Stomach (tissue), 4 donors: Measurements from ENCODE around the gene TSC1.

Source experiments
- POLR2AphosphoS5 ChIP-seq, 3 donors: sonication (generic); formaldehyde crosslinking; IDR thresholded peaks; one replicate each; pipeline ENCODE4 v1.6.1; 2016; ENCODE audit warnings: antibody characterized with exemption in 3 of 3
- TF ChIP-seq, protein P1 (sequence below), 7 experiments: fragments of 450-650 bp in 4 of 7; fragments of 200-600 bp in 3 of 7; sonication (generic) in 3 of 7; IDR thresholded peaks; one replicate each; pipeline ENCODE4 v1.5.1; 2016 to 2019; ENCODE audit warnings: antibody characterized with exemption in 7 of 7, control low read depth in 2 of 7, mild to moderate bottlenecking in 1 of 7

- TF ChIP-seq, protein P1, sequence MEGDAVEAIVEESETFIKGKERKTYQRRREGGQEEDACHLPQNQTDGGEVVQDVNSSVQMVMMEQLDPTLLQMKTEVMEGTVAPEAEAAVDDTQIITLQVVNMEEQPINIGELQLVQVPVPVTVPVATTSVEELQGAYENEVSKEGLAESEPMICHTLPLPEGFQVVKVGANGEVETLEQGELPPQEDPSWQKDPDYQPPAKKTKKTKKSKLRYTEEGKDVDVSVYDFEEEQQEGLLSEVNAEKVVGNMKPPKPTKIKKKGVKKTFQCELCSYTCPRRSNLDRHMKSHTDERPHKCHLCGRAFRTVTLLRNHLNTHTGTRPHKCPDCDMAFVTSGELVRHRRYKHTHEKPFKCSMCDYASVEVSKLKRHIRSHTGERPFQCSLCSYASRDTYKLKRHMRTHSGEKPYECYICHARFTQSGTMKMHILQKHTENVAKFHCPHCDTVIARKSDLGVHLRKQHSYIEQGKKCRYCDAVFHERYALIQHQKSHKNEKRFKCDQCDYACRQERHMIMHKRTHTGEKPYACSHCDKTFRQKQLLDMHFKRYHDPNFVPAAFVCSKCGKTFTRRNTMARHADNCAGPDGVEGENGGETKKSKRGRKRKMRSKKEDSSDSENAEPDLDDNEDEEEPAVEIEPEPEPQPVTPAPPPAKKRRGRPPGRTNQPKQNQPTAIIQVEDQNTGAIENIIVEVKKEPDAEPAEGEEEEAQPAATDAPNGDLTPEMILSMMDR (IDR thresholded peaks at IDR 0.05), result no peak
- no peak for TF ChIP-seq POLR2AphosphoS5 (IDR thresholded peaks at IDR 0.05)
These were observed 29.5 kb downstream of the TSC1 start for GRCh38 chr9:132914924-132915323.
